ENCODE results near the gene AGBL3. TPM values are rescaled to one million over a fixed set of nuclear protein-coding genes. Genes with fewer than 3 reads are reported as not detected.
A peak's percentile ranks its signal among the peaks of the same experiment; 100 is the strongest.

The AGBL3 gene
- total and polyA plus RNA-seq, 9 of the 15 experiments (the other 6 are each of a cell fraction or from before 2014, with no cell fraction given): 0.54 to 2.9 (median 1.7) TPM

- TF ChIP-seq DACH1 (IDR thresholded peaks at IDR 0.05; ENCODE audit: partially characterized antibody) (peak; percentile 88), KLF1 (tag; IDR thresholded peaks at IDR 0.05) (no peak), POLR2AphosphoS5 (IDR thresholded peaks at IDR 0.05; ENCODE audit: control insufficient read depth, insufficient read depth, low read depth, low read length) (0 out of 2 replicates have a peak, but pooled peaks have one; percentile 31), CBX2 (IDR thresholded peaks at IDR 0.05; ENCODE audit: insufficient read depth, low read length, poor library complexity, severe bottlenecking) (no peak), KLF16 (IDR thresholded peaks at IDR 0.05) (no peak), ZFPM2 (CRISPR knock-in tag; IDR thresholded peaks at IDR 0.05) (no peak), PRMT5 (CRISPR knock-in tag; IDR thresholded peaks at IDR 0.05) (no peak), ZNF41 (CRISPR knock-in tag; conservative IDR thresholded peaks at IDR 0.05) (no peak; the same call in 1 of the 2 replicates), ESRRB (CRISPR knock-in tag; IDR thresholded peaks at IDR 0.05; ENCODE audit: borderline replicate concordance) (no peak), CTBP1 (IDR thresholded peaks at IDR 0.05; ENCODE audit: borderline replicate concordance) (0 out of 2 replicates have a peak, but pooled peaks have one; percentile 12), EWSR1 (IDR thresholded peaks at IDR 0.05; ENCODE audit: borderline replicate concordance, low read depth, partially characterized antibody) (no peak), ZMIZ1 (IDR thresholded peaks at IDR 0.05; ENCODE audit: low read depth in 2 of 2, low read length in 2 of 2) (no peak), NFIC (IDR thresholded peaks at IDR 0.05) (0 out of 2 replicates have a peak, but pooled peaks have one; percentile 15), GTF2A2 (tag; IDR thresholded peaks at IDR 0.05) (peak; percentile 76), ZNF431 (CRISPR knock-in tag; IDR thresholded peaks at IDR 0.05) (0 out of 2 replicates have a peak, but pooled peaks have one; percentile 4), ARNT (IDR thresholded peaks at IDR 0.05) (no peak; a peak in 1 of 4 replicates), ILF3 (IDR thresholded peaks at IDR 0.05; ENCODE audit: borderline replicate concordance) (no peak), CC2D1A (IDR thresholded peaks at IDR 0.05) (no peak), FOXP1 (CRISPR knock-in tag; IDR thresholded peaks at IDR 0.05) (no peak), STAT5A (IDR thresholded peaks at IDR 0.05; ENCODE audit: borderline replicate concordance, low read length) (no peak), FOXK2 (conservative IDR thresholded peaks at IDR 0.05 in 1 of 2, IDR thresholded peaks at IDR 0.05 in 1 of 2; ENCODE audit: low read depth in 2 of 2) (peak; percentile 92), ETV6 (IDR thresholded peaks at IDR 0.05; ENCODE audit: borderline replicate concordance in 1 of 2, low read depth in 2 of 2, low read length in 1 of 2) (peak in 1 of 2 experiments; percentile 89; a peak in 2 of 4 replicates), ETV6 (CRISPR knock-in tag; IDR thresholded peaks at IDR 0.05; ENCODE audit: borderline replicate concordance) (no peak), ZNF830 (CRISPR knock-in tag; IDR thresholded peaks at IDR 0.05) (0 out of 2 replicates have a peak, but pooled peaks have one; percentile 36), ZKSCAN1 (IDR thresholded peaks at IDR 0.05; ENCODE audit: low read depth, low read length) (no peak)
- TF ChIP-seq, protein P1, sequence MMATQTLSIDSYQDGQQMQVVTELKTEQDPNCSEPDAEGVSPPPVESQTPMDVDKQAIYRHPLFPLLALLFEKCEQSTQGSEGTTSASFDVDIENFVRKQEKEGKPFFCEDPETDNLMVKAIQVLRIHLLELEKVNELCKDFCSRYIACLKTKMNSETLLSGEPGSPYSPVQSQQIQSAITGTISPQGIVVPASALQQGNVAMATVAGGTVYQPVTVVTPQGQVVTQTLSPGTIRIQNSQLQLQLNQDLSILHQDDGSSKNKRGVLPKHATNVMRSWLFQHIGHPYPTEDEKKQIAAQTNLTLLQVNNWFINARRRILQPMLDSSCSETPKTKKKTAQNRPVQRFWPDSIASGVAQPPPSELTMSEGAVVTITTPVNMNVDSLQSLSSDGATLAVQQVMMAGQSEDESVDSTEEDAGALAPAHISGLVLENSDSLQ (IDR thresholded peaks at IDR 0.05): peak; percentile 52; the same call in 1 of the 2 replicates
Measured at GRCh38 chr7:135160098-135160857, 174.0 kb downstream of the AGBL3 start (continued).
